Natural killer cell (primary cell): Measurements from ENCODE around the gene CRYZL1. TPM values are rescaled to one million over a fixed set of nuclear protein-coding genes. Genes with fewer than 3 reads are reported as not detected.
"Not testable (repeated sequence)": the region's sequence is repeated elsewhere in the genome, so short reads cannot be mapped to it uniquely, and the experiment has no call there.

Experiments used
- ATAC-seq, 3 donors: fragments of 150-1000 bp in 2 of 3; fragments of 200-7000 bp in 1 of 3; cut with Tn5 transposase; 1 replicate in 1 of 3; 2 replicates in 2 of 3; pipeline ENCODE4 v1.10.0; 2021; ENCODE audit warnings: mild to moderate bottlenecking in 2 of 3, moderate library complexity in 2 of 3
- DNase-seq, 2 donors: peaks; one replicate each; pipeline versions ENCODE4 v3.0.0 to v3.0.0-alpha.2; 2013 to 2021; ENCODE audit warnings: mixed read lengths in 1 of 2
- H3K27ac ChIP-seq: one replicate; pipeline ENCODE4 v1.5.1; 2013; ENCODE audit warnings: mild to moderate bottlenecking, low read length
- H3K27me3 ChIP-seq: one replicate; pipeline ENCODE4 v1.6.1; 2013; ENCODE audit warnings: low read length; ENCODE audit not compliant: control insufficient read depth, insufficient read depth
- H3K36me3 ChIP-seq: one replicate; pipeline ENCODE4 v1.6.1; 2013; ENCODE audit warnings: low read length; ENCODE audit not compliant: control insufficient read depth, insufficient read depth
- H3K4me1 ChIP-seq: one replicate; pipeline ENCODE4 v1.6.1; 2013; ENCODE audit warnings: low read length; ENCODE audit not compliant: control insufficient read depth, insufficient read depth
- H3K4me3 ChIP-seq: one replicate; pipeline ENCODE4 v1.5.1; 2013; ENCODE audit warnings: low read length
- H3K9me3 ChIP-seq: one replicate; pipeline ENCODE4 v1.6.1; 2013; ENCODE audit warnings: low read length; ENCODE audit not compliant: control insufficient read depth, insufficient read depth
- H3K27ac Mint-ChIP-seq, 2 donors: one replicate each; pipeline ENCODE4 v1.8.0; 2022; ENCODE audit warnings: mild to moderate bottlenecking in 2 of 2, mixed read lengths in 2 of 2, moderate library complexity in 1 of 2
- H3K27me3 Mint-ChIP-seq, 2 donors: one replicate each; pipeline ENCODE4 v1.8.0; 2022; ENCODE audit warnings: low read depth in 2 of 2, mixed read lengths in 2 of 2
- H3K36me3 Mint-ChIP-seq: one replicate; pipeline ENCODE4 v1.8.0; 2022; ENCODE audit warnings: mixed read lengths
- H3K4me1 Mint-ChIP-seq, 2 donors: one replicate each; pipeline ENCODE4 v1.8.0; 2022; ENCODE audit warnings: mixed read lengths in 2 of 2
- H3K4me3 Mint-ChIP-seq: one replicate; pipeline ENCODE4 v1.8.0; 2022; ENCODE audit warnings: mild to moderate bottlenecking, moderate library complexity, mixed read lengths
- H3K9me3 Mint-ChIP-seq, 2 donors: one replicate each; pipeline ENCODE4 v1.8.0; 2022; ENCODE audit warnings: mixed read lengths in 2 of 2
- CTCF ChIP-seq: fragments of 200-600 bp; IDR thresholded peaks from one replicate; pipeline ENCODE4 v1.8.0; 2022; ENCODE audit warnings: antibody characterized with exemption
- WGBS: methylation state at CpG from one replicate; pipeline ENCODE4 v1.1.7; 2013; ENCODE audit warnings: missing lambda C conversion rate; ENCODE audit not compliant: insufficient coverage; 5-methylcytosine and 5-hydroxymethylcytosine counted together
- intact Hi-C: fragments of 100-400 bp; cut with micrococcal nuclease; formaldehyde crosslinking; loops from one replicate; pipeline ENCODE4 v1.14.2; 2022
- total RNA-seq, 4 donors: library from RNA; stranded (reverse); fragments of 120-200 nt in 1 of 4; gene quantifications; one replicate each; pipeline versions ENCODE4 v1.2.3 to v1.2.4, GENCODE V29; 2013 to 2022

The CRYZL1 gene
- total RNA-seq, 3 donors from 2014 or later (not counting 1 experiment from before 2014, with no cell fraction given): 25.8 to 32.8 (median 30.0) TPM

- H3K4me3 Mint-ChIP-seq: no peak overlapping the region
- TF ChIP-seq CTCF: no peak
- no peak for ATAC-seq
- no peaks in the 10 kb centered on the region for H3K9me3 ChIP-seq
- H3K4me1 ChIP-seq: no peaks in the 10 kb centered on the region
- no peak for DNase-seq
- no peaks in the 10 kb centered on the region for H3K9me3 Mint-ChIP-seq
- no peaks in the 10 kb centered on the region for H3K27me3 ChIP-seq
- no peak overlapping the region for H3K27ac Mint-ChIP-seq
- intact Hi-C loops: no loop called here
- WGBS: 100% methylated on average over 1 of the region's 2 CpGs
- no peaks in the 10 kb centered on the region for H3K36me3 ChIP-seq
- no peaks in the 10 kb centered on the region for H3K4me1 Mint-ChIP-seq
- H3K27ac ChIP-seq: no peak overlapping the region
- H3K36me3 Mint-ChIP-seq: no peaks in the 10 kb centered on the region
- peaks cover 2 to 18% of the 10 kb centered on the region in 2 donors for H3K27me3 Mint-ChIP-seq
- no peak overlapping the region for H3K4me3 ChIP-seq
Measured at GRCh38 chr21:33684068-33684467, 42.5 kb upstream of the CRYZL1 start.

GRCh38 chr21:33682992-33683627 lies 41.6 kb upstream of the CRYZL1 start:
- H3K9me3 Mint-ChIP-seq: no peaks in the 10 kb centered on the region
- DNase-seq (no peak), ATAC-seq (no peak)
- H3K4me1 Mint-ChIP-seq: no peaks in the 10 kb centered on the region
- no peaks in the 10 kb centered on the region for H3K36me3 ChIP-seq
- no peaks in the 10 kb centered on the region for H3K36me3 Mint-ChIP-seq
- no peaks in the 10 kb centered on the region for H3K9me3 ChIP-seq
- WGBS: 87% methylated on average over 4 of the region's 4 CpGs
- no peak overlapping the region for H3K27ac ChIP-seq
- H3K4me3 Mint-ChIP-seq: no peak overlapping the region
- peaks cover 2 to 13% of the 10 kb centered on the region in 2 donors for H3K27me3 Mint-ChIP-seq
- intact Hi-C loops: no loop called here
- no peak overlapping the region for H3K4me3 ChIP-seq
- no peaks in the 10 kb centered on the region for H3K27me3 ChIP-seq
- H3K4me1 ChIP-seq: no peaks in the 10 kb centered on the region
- no peak overlapping the region for H3K27ac Mint-ChIP-seq
- TF ChIP-seq CTCF: no peak

- no peaks in the 10 kb centered on the region for H3K9me3 Mint-ChIP-seq
- no peak overlapping the region for H3K27ac ChIP-seq
- no peak for TF ChIP-seq CTCF
- H3K36me3 Mint-ChIP-seq: no peaks in the 10 kb centered on the region
- H3K4me3 Mint-ChIP-seq: no peak overlapping the region
- H3K36me3 ChIP-seq: no peaks in the 10 kb centered on the region
- H3K4me3 ChIP-seq: no peak overlapping the region
- no peaks in the 10 kb centered on the region for H3K4me1 Mint-ChIP-seq
- intact Hi-C loops: no loop called here
- peaks cover 2 to 11% of the 10 kb centered on the region in 2 donors for H3K27me3 Mint-ChIP-seq
- ATAC-seq: no peak
- H3K27ac Mint-ChIP-seq: no peak overlapping the region
- 90% methylated on average over 6 of the region's 6 CpGs for WGBS
- H3K9me3 ChIP-seq: no peaks in the 10 kb centered on the region
- no peaks in the 10 kb centered on the region for H3K4me1 ChIP-seq
- no peak for DNase-seq
- H3K27me3 ChIP-seq: no peaks in the 10 kb centered on the region
Measured at GRCh38 chr21:33680870-33681269, 39.3 kb upstream of the CRYZL1 start.

DNA sequence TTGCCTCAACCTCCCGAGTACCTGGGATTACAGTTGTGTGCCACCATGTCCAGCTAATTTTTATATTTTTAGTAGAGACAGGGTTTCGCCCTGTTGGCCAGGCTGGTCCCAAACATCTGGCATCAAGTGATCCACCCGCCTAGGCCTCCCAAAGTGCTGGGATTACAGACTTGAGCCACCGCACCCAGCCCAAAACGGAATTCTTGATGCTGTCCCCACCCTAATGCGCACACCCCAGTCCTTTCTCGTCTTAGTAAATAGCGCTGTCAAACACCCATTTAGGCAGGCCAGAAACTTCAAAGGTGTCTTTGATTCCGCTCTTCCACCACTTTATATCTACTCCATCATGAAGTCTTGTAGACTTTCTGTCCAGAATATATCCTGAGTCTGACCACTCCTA lies 35.9 kb upstream of the CRYZL1 start:
- intact Hi-C loops: no loop called here
- 90% methylated on average over 9 of the region's 9 CpGs for WGBS
- peaks cover 0 to 2% of the 10 kb centered on the region in 2 donors for H3K27me3 Mint-ChIP-seq
- no peak overlapping the region for H3K4me3 ChIP-seq
- H3K36me3 ChIP-seq: no peaks in the 10 kb centered on the region
- H3K36me3 Mint-ChIP-seq: no peaks in the 10 kb centered on the region
- H3K4me1 ChIP-seq: no peaks in the 10 kb centered on the region
- H3K9me3 ChIP-seq: no peaks in the 10 kb centered on the region
- H3K27ac Mint-ChIP-seq: no peak overlapping the region
- no peak for TF ChIP-seq CTCF
- no peak overlapping the region for H3K27ac ChIP-seq
- no peak overlapping the region for H3K4me3 Mint-ChIP-seq
- H3K9me3 Mint-ChIP-seq: no peaks in the 10 kb centered on the region
- ATAC-seq (no peak), DNase-seq (no peak)
- H3K4me1 Mint-ChIP-seq: no peaks in the 10 kb centered on the region
- no peaks in the 10 kb centered on the region for H3K27me3 ChIP-seq

GRCh38 chr21:33676666-33677065 lies 35.1 kb upstream of the CRYZL1 start:
- H3K27ac Mint-ChIP-seq, H3K27me3 Mint-ChIP-seq, H3K4me1 ChIP-seq, intact Hi-C loops, H3K4me3 Mint-ChIP-seq, DNase-seq, H3K27ac ChIP-seq, H3K9me3 Mint-ChIP-seq, H3K4me1 Mint-ChIP-seq, ATAC-seq, H3K36me3 Mint-ChIP-seq, H3K27me3 ChIP-seq, H3K4me3 ChIP-seq, H3K9me3 ChIP-seq, H3K36me3 ChIP-seq: not testable (repeated sequence)
- WGBS: 95% methylated on average over 5 of the region's 5 CpGs
